ENCODE results near the gene FANCM.

- TF ChIP-seq CTCF (IDR thresholded peaks at IDR 0.05): no peak
- no peak for TF ChIP-seq POLR2AphosphoS5 (IDR thresholded peaks at IDR 0.05)
These were observed 86.9 kb downstream of the FANCM start for GRCh38 chr14:45222485-45223262.

Data from suprapubic skin (tissue), 3 donors.